Fibroblast of pulmonary artery (primary cell): ENCODE measurements around the gene CT47C1.

Source experiments
- DNase-seq: peaks from one replicate; pipeline ENCODE4 v3.0.0-alpha.2; 2010; ENCODE audit warnings: low read depth
- H3K4me3 ChIP-seq: replicated peaks from 2 replicates; pipeline ENCODE4 v1.5.1; 2011; ENCODE audit warnings: low read depth, mild to moderate bottlenecking, control low read depth, low read length, moderate library complexity
- CTCF ChIP-seq: IDR thresholded peaks from 2 replicates; pipeline ENCODE4 v1.5.1; 2011; ENCODE audit warnings: mild to moderate bottlenecking, control low read depth, low read length, inconsistent platforms; ENCODE audit errors: missing control alignments

Gene CT47C1

GRCh38 chrX:119093991-119094735 is 21.4 kb downstream of the CT47C1 start:
- TF ChIP-seq CTCF: no peak
- no peak for DNase-seq

GRCh38 chrX:119094819-119095218 is 22.0 kb downstream of the CT47C1 start:
- no peak for TF ChIP-seq CTCF
- no peak for DNase-seq
- no peak overlapping the region for H3K4me3 ChIP-seq

More at GRCh38 chrX:119093991-119094735, 21.4 kb downstream of the CT47C1 start:
- no peak overlapping the region for H3K4me3 ChIP-seq

GRCh38 chrX:119095936-119096335 is 23.1 kb downstream of the CT47C1 start:
- H3K4me3 ChIP-seq: no peak overlapping the region
- no peak for TF ChIP-seq CTCF
- DNase-seq: no peak

- H3K4me3 ChIP-seq: no peak overlapping the region
These were observed 28.4 kb downstream of the CT47C1 start for GRCh38 chrX:119101168-119101567.

GRCh38 chrX:119105826-119106225 is 33.0 kb downstream of the CT47C1 start:
- peak; percentile 14 for DNase-seq
- H3K4me3 ChIP-seq: no peak overlapping the region
- TF ChIP-seq CTCF: no peak

More at GRCh38 chrX:119101168-119101567, 28.4 kb downstream of the CT47C1 start:
- DNase-seq: no peak
- no peak for TF ChIP-seq CTCF

- H3K4me3 ChIP-seq: no peak overlapping the region
- no peak for DNase-seq
- TF ChIP-seq CTCF: no peak
These were observed 34.4 kb downstream of the CT47C1 start for GRCh38 chrX:119107206-119107605.
